ENCODE measurements around the gene CCDC174.

The CCDC174 gene

GRCh38 chr3:14706096-14706495 lies 54.5 kb downstream of the CCDC174 start:
- Histone ChIP-seq H3K9ac (ENCODE audit: insufficient read length) (no peak overlapping the region), H3K36me3 (ENCODE audit: insufficient read depth, low read length) (no peaks in the 10 kb centered on the region), H3K9me3 (ENCODE audit: low read depth, low read length) (no peaks in the 10 kb centered on the region), H3K27ac (no peak overlapping the region), H3K4me3 (no peak overlapping the region)
- no peak for DNase-seq (ENCODE audit: low read depth, low spot score)
- TF ChIP-seq EZH2 (IDR thresholded peaks at IDR 0.05): no peak
- no peak for TF ChIP-seq POLR2AphosphoS5 (IDR thresholded peaks at IDR 0.05; ENCODE audit: borderline replicate concordance, low read depth, low read length)

GRCh38 chr3:14716591-14716990 lies 65.0 kb downstream of the CCDC174 start:
- Histone ChIP-seq H3K4me3 (no peak overlapping the region), H3K36me3 (ENCODE audit: insufficient read depth, low read length) (no peaks in the 10 kb centered on the region), H3K9ac (ENCODE audit: insufficient read length) (no peak overlapping the region), H3K27ac (no peak overlapping the region), H3K9me3 (ENCODE audit: low read depth, low read length) (no peaks in the 10 kb centered on the region)
- no peak for DNase-seq (ENCODE audit: low read depth, low spot score)
- no peak for TF ChIP-seq FOXP2 (optimal IDR thresholded peaks at IDR 0.05; ENCODE audit: control extremely low read depth, extremely low read length, insufficient read depth)
- no peak for TF ChIP-seq POLR2AphosphoS5 (IDR thresholded peaks at IDR 0.05; ENCODE audit: borderline replicate concordance, low read depth, low read length)
- no peak for TF ChIP-seq EZH2 (IDR thresholded peaks at IDR 0.05)

- DNase-seq (ENCODE audit: low read depth, low spot score): no peak
- H3K9me3 ChIP-seq (ENCODE audit: low read depth, low read length): no peaks in the 10 kb centered on the region
- no peak overlapping the region for H3K9ac ChIP-seq (ENCODE audit: insufficient read length)
- no peak overlapping the region for H3K27ac ChIP-seq
- TF ChIP-seq POLR2AphosphoS5 (IDR thresholded peaks at IDR 0.05; ENCODE audit: borderline replicate concordance, low read depth, low read length) (no peak), EZH2 (IDR thresholded peaks at IDR 0.05) (no peak), FOXP2 (optimal IDR thresholded peaks at IDR 0.05; ENCODE audit: control extremely low read depth, extremely low read length, insufficient read depth) (no peak)
- H3K4me3 ChIP-seq: no peak overlapping the region
- no peaks in the 10 kb centered on the region for H3K36me3 ChIP-seq (ENCODE audit: insufficient read depth, low read length)
These were observed 65.7 kb downstream of the CCDC174 start for GRCh38 chr3:14717307-14717706.

- H3K9me3 ChIP-seq (ENCODE audit: low read depth, low read length): no peaks in the 10 kb centered on the region
- H3K36me3 ChIP-seq (ENCODE audit: insufficient read depth, low read length): no peaks in the 10 kb centered on the region
- no peak for TF ChIP-seq FOXP2 (optimal IDR thresholded peaks at IDR 0.05; ENCODE audit: control extremely low read depth, extremely low read length, insufficient read depth)
- no peak for TF ChIP-seq POLR2AphosphoS5 (IDR thresholded peaks at IDR 0.05; ENCODE audit: borderline replicate concordance, low read depth, low read length)
- no peak for TF ChIP-seq EZH2 (IDR thresholded peaks at IDR 0.05)
- DNase-seq (ENCODE audit: low read depth, low spot score): no peak
- H3K4me3 ChIP-seq: no peak overlapping the region
- H3K9ac ChIP-seq (ENCODE audit: insufficient read length): no peak overlapping the region
- H3K27ac ChIP-seq: no peak overlapping the region
These were observed 67.0 kb downstream of the CCDC174 start for GRCh38 chr3:14718539-14718938.

- Histone ChIP-seq H3K27ac (no peak overlapping the region), H3K36me3 (ENCODE audit: insufficient read depth, low read length) (no peaks in the 10 kb centered on the region), H3K9ac (ENCODE audit: insufficient read length) (no peak overlapping the region), H3K9me3 (ENCODE audit: low read depth, low read length) (no peaks in the 10 kb centered on the region), H3K4me3 (no peak overlapping the region)
- no peak for DNase-seq (ENCODE audit: low read depth, low spot score)
- TF ChIP-seq EZH2 (IDR thresholded peaks at IDR 0.05) (no peak), POLR2AphosphoS5 (IDR thresholded peaks at IDR 0.05; ENCODE audit: borderline replicate concordance, low read depth, low read length) (no peak), FOXP2 (optimal IDR thresholded peaks at IDR 0.05; ENCODE audit: control extremely low read depth, extremely low read length, insufficient read depth) (no peak)
These were observed 67.4 kb downstream of the CCDC174 start for GRCh38 chr3:14719006-14719405.

- no peak for TF ChIP-seq POLR2AphosphoS5 (IDR thresholded peaks at IDR 0.05; ENCODE audit: borderline replicate concordance, low read depth, low read length)
- DNase-seq (ENCODE audit: low read depth, low spot score): no peak
- Histone ChIP-seq H3K9ac (ENCODE audit: insufficient read length) (no peak overlapping the region), H3K4me3 (no peak overlapping the region), H3K36me3 (ENCODE audit: insufficient read depth, low read length) (no peaks in the 10 kb centered on the region), H3K27ac (no peak overlapping the region), H3K9me3 (ENCODE audit: low read depth, low read length) (no peaks in the 10 kb centered on the region)
These were observed 69.7 kb downstream of the CCDC174 start for GRCh38 chr3:14721126-14721864.
